Transverse colon (tissue), 4 donors: ENCODE measurements around the gene NTF3. TPM values are rescaled to one million over a fixed set of nuclear protein-coding genes. Genes with fewer than 3 reads are reported as not detected.

Experiments used
- DNase-seq: peaks from one replicate; pipeline ENCODE4 v3.0.0-alpha.2; 2019
- H3K27ac ChIP-seq, 4 donors: fragments of 200-600 bp; sonication (generic); 2 replicates each; pipeline ENCODE4 v1.5.1; 2016 to 2018; ENCODE audit warnings: inconsistent platforms in 4 of 4
- H3K27me3 ChIP-seq: fragments of 200-600 bp; sonication (generic); 2 replicates; pipeline ENCODE4 v1.5.1; 2017; ENCODE audit warnings: inconsistent platforms
- H3K36me3 ChIP-seq, 4 donors: fragments of 200-600 bp; sonication (generic); 2 replicates each; pipeline ENCODE4 v1.5.1; 2017 to 2019; ENCODE audit warnings: inconsistent platforms in 4 of 4
- H3K4me1 ChIP-seq, 4 donors: fragments of 200-600 bp; sonication (generic); 2 replicates each; pipeline ENCODE4 v1.5.1; 2017 to 2020; ENCODE audit warnings: inconsistent platforms in 4 of 4
- H3K4me3 ChIP-seq, 4 donors: fragments of 200-600 bp; sonication (generic); 1 replicate in 1 of 4; 2 replicates in 3 of 4; pipeline versions ENCODE4 v1.5.1 to v1.6.1; 2017 to 2019; ENCODE audit warnings: inconsistent platforms in 4 of 4
- H3K9me3 ChIP-seq, 2 donors: fragments of 200-600 bp; sonication (generic); 2 replicates each; pipeline ENCODE4 v1.5.1; 2017 to 2019; ENCODE audit warnings: inconsistent platforms in 2 of 2
- CTCF ChIP-seq, 5 experiments: fragments of 200-600 bp in 3 of 5; fragments of 450-650 bp in 2 of 5; sonication (generic) in 3 of 5; IDR thresholded peaks; 1 replicate in 2 of 5; 2 replicates in 3 of 5; pipeline ENCODE4 v1.5.1; 2016 to 2017; ENCODE audit warnings: antibody characterized with exemption in 5 of 5, inconsistent platforms in 3 of 5, mild to moderate bottlenecking in 2 of 5, moderate library complexity in 1 of 5
- EP300 ChIP-seq: sonication (generic); formaldehyde crosslinking; IDR thresholded peaks from one replicate; pipeline ENCODE4 v1.6.1; 2017; ENCODE audit warnings: antibody characterized with exemption, low read depth
- POLR2A ChIP-seq: fragments of 450-650 bp; IDR thresholded peaks from one replicate; pipeline ENCODE4 v1.6.1; 2016; ENCODE audit warnings: antibody characterized with exemption, mild to moderate bottlenecking, moderate library complexity
- POLR2AphosphoS5 ChIP-seq, 3 donors: sonication (generic); formaldehyde crosslinking; IDR thresholded peaks; one replicate each; pipeline ENCODE4 v1.6.1; 2016; ENCODE audit warnings: antibody characterized with exemption in 3 of 3
- WGBS, 2 donors: methylation state at CpG; one replicate each; pipeline ENCODE4 v1.1.5; 2018; ENCODE audit warnings: low coverage in 1 of 2; 5-methylcytosine and 5-hydroxymethylcytosine counted together
- in situ Hi-C, 4 donors: fragments of 200-750 bp; cut with MboI; loops; one replicate each; pipeline versions ENCODE4 v1.15.0 to v1.15.1; 2017; ENCODE audit warnings: low sequenced_read_pairs in 3 of 4, low pct_ligation_motif_present in 1 of 4, low pct_unique_long_range_greater_than_20kb in 1 of 4
- intact Hi-C: fragments of 100-400 bp; cut with DNase I; formaldehyde crosslinking; loops from one replicate; pipeline ENCODE4 v1.15.1; 2023; ENCODE audit warnings: low total_unique reads
- total RNA-seq, 4 donors: library from RNA; depleted of rRNA; stranded (reverse); fragments of >200 nt; gene quantifications; one replicate each; pipeline ENCODE4 v1.1.0, GENCODE V29; 2016

Gene NTF3
- total RNA-seq, 4 donors from 2014 or later = 0.68 TPM; not detected in 3

DNA sequence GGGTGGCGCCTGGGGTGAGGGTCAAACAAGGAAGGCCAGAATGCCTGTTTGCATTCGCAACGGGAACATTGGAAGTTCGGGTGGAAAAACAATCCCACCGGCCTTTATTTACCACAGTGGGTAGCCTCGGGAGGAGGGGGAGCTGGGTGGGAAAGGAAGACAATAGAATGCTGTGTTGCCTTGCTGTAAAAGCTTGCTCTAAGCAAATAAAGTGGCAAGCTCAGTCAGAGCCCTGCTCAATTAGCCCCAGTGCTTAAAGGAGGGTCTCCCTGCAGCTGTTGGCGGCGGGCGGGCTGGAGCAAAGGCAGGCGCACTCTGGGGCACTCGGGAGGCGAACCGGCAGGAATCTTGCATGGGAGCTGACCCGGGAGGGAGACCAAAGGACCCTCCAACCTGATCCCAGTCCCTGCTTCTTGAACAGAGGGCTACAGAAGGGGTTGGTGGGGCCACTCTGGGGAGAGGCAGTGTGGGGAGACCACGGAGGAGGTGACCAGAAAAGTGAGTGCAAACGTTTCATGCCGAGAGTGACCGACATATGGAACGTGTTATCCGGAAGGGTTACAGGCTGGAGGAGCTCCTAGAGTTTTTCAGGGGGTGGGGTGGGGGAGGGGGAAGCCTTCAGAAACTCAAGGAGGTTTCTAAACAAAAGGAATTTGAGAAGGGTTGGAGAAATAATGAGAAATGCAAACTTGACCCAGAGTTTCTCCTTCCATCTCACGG lies 48.5 kb downstream of the NTF3 start:
- intact Hi-C loops (no loop called here), in situ Hi-C loops (no loop called here)
- TF ChIP-seq POLR2AphosphoS5 (IDR thresholded peaks at IDR 0.05) = no peak
- no peak for TF ChIP-seq CTCF (IDR thresholded peaks at IDR 0.05)
- no peak for TF ChIP-seq EP300
- no peak for TF ChIP-seq POLR2A
- DNase-seq = no peak
- Histone ChIP-seq H3K4me1 (no peaks in the 10 kb centered on the region), H3K27me3 (no peaks in the 10 kb centered on the region), H3K9me3 (no peaks in the 10 kb centered on the region), H3K36me3 (no peaks in the 10 kb centered on the region), H3K4me3 (no peak overlapping the region), H3K27ac (no peak overlapping the region)
- 63 to 70% methylated on average over 11 to 21 of the region's 21 CpGs for WGBS, 2 donors

DNA sequence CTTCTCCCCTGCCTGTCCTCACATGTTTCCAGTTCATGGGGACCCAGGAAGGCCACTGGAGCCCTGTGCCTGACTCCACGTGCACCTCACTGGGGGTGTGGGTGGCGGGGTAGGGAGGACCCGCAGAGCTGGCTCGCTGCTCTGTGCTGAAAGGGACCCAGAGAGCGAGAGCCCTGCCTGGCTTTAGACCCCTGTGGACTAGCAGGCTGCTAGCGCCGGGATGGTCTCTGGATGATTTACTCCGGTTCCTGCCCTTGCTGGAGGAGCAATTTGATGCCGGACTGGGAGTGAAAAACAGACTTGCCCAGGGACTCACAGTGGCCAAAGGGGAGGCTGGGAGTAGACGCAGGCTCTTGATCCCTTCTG lies 49.0 kb downstream of the NTF3 start:
- in situ Hi-C loops (no loop called here), intact Hi-C loops (no loop called here)
- no peaks in the 10 kb centered on the region for H3K36me3 ChIP-seq
- no peaks in the 10 kb centered on the region for H3K27me3 ChIP-seq
- H3K4me3 ChIP-seq = no peak overlapping the region
- 61 to 100% methylated on average over 1 to 10 of the region's 10 CpGs for WGBS, 2 donors
- DNase-seq = no peak
- H3K9me3 ChIP-seq = no peaks in the 10 kb centered on the region
- no peak overlapping the region for H3K27ac ChIP-seq
- H3K4me1 ChIP-seq = no peaks in the 10 kb centered on the region
- TF ChIP-seq POLR2AphosphoS5 (IDR thresholded peaks at IDR 0.05) (no peak), CTCF (IDR thresholded peaks at IDR 0.05) (no peak), POLR2A (no peak), EP300 (no peak)

DNA sequence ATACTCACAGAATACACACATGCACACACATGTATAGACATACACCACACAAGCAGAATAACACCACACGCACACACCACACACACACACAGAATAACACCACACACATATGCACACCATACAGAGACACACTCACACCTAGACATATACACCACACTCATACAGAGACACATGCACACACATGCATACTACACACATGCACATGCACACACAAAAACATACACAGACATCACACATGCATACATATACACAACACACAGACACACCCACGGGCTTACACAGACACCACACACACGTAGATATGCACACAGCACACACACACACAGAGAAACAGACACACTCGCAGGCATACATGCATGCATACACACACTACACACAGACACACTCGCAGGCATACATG lies 49.7 kb downstream of the NTF3 start:
- H3K4me1 ChIP-seq = no peaks in the 10 kb centered on the region
- in situ Hi-C loops = no loop called here
- WGBS, 2 donors = 89% methylated on average over 5 of the region's 5 CpGs; no CpG with 5 or more reads in 1 of the 2 donors
- H3K4me3 ChIP-seq = no peak overlapping the region
- intact Hi-C loops = no loop called here
- H3K36me3 ChIP-seq = no peaks in the 10 kb centered on the region
- TF ChIP-seq POLR2A = no peak
- no peaks in the 10 kb centered on the region for H3K9me3 ChIP-seq
- H3K27me3 ChIP-seq = no peaks in the 10 kb centered on the region
- no peak overlapping the region for H3K27ac ChIP-seq
- DNase-seq = no peak

- in situ Hi-C loops = no loop called here
- intact Hi-C loops = no loop called here
- Histone ChIP-seq H3K27ac (no peak overlapping the region), H3K4me3 (no peak overlapping the region), H3K36me3 (no peaks in the 10 kb centered on the region), H3K9me3 (no peaks in the 10 kb centered on the region), H3K4me1 (peaks cover 0 to 5% (median 0%) of the 10 kb centered on the region in 4 donors), H3K27me3 (no peaks in the 10 kb centered on the region)
- TF ChIP-seq CTCF (IDR thresholded peaks at IDR 0.05) (no peak), EP300 (no peak), POLR2AphosphoS5 (IDR thresholded peaks at IDR 0.05) (no peak), POLR2A (no peak)
- 88% methylated on average over 6 of the region's 6 CpGs; no CpG with 5 or more reads in 1 of the 2 donors for WGBS, 2 donors
- no peak for DNase-seq
Measured at GRCh38 chr12:5484426-5484825, 52.5 kb downstream of the NTF3 start.

DNA sequence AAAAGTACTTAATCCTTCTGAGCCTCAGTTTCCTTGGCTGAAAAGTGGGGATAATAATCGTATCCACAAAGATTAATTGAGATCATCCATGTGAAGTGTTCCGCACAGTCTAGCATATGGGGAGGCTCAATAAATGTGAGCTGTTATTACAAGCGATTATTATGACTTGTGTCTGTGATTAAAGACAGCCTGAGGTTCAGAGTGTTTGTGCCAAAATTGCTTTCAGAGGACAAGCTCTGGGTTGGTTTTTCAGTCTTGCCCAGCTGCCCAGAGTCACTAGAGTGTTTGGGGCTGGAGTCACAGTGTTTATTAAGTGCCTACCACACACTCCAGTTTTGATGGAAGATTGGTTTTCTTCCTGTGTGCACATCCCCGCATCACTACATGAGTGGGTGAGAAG lies 53.5 kb downstream of the NTF3 start:
- DNase-seq = no peak
- intact Hi-C loops = no loop called here
- H3K27me3 ChIP-seq = no peaks in the 10 kb centered on the region
- H3K27ac ChIP-seq = no peak overlapping the region
- no peaks in the 10 kb centered on the region for H3K9me3 ChIP-seq
- TF ChIP-seq POLR2AphosphoS5 (IDR thresholded peaks at IDR 0.05) (no peak), CTCF (IDR thresholded peaks at IDR 0.05) (no peak), POLR2A (no peak), EP300 (no peak)
- in situ Hi-C loops = no loop called here
- H3K4me3 ChIP-seq = no peak overlapping the region
- no peaks in the 10 kb centered on the region for H3K36me3 ChIP-seq
- 61 to 92% methylated on average over 2 to 4 of the region's 4 CpGs for WGBS, 2 donors
- peaks cover 0 to 5% (median 0%) of the 10 kb centered on the region in 4 donors for H3K4me1 ChIP-seq
